GM18909 (cell line): ENCODE measurements around the gene CACNA2D4.
"Not testable (repeated sequence)": the region's sequence is repeated elsewhere in the genome, so short reads cannot be mapped to it uniquely, and the experiment has no call there.

Experiments
- ATAC-seq: cut with Tn5 transposase; IDR thresholded peaks from one replicate; pipeline ENCODE4 v1.9.1; 2021; ENCODE audit warnings: mild to moderate bottlenecking; ENCODE audit not compliant: unreplicated experiment, poor library complexity

CACNA2D4 gene

GRCh38 chr12:1823237-1823636, 95.2 kb downstream of the CACNA2D4 start:
- ATAC-seq = no peak

- no peak for ATAC-seq
Observed at GRCh38 chr12:1822699-1823098, 95.8 kb downstream of the CACNA2D4 start.

GRCh38 chr12:1821805-1822204, 96.6 kb downstream of the CACNA2D4 start:
- no peak for ATAC-seq

- no peak for ATAC-seq
Observed at GRCh38 chr12:1820896-1821291, 97.6 kb downstream of the CACNA2D4 start.

- ATAC-seq = no peak
Observed at GRCh38 chr12:1820191-1820895, 98.1 kb downstream of the CACNA2D4 start, which contains the start of gene LRTM2. Gene LRTM2, plus strand, starts transcription at chr12:1820565. Its CDS starts 7,584 bp downstream, at chr12:1828149.

- ATAC-seq = no peak
Observed at GRCh38 chr12:1819571-1819970, 98.9 kb downstream of the CACNA2D4 start.

GRCh38 chr12:1819050-1819449, 99.4 kb downstream of the CACNA2D4 start:
- no peak for ATAC-seq

- not testable (repeated sequence) for ATAC-seq
Observed at GRCh38 chr12:1817928-1818327, 100.5 kb downstream of the CACNA2D4 start.

GRCh38 chr12:1816730-1817348, 101.6 kb downstream of the CACNA2D4 start:
- ATAC-seq = no peak

- no peak for ATAC-seq
Observed at GRCh38 chr12:1815814-1816729, 102.4 kb downstream of the CACNA2D4 start.

- ATAC-seq = no peak
Observed at GRCh38 chr12:1815108-1815507, 103.3 kb downstream of the CACNA2D4 start.

- ATAC-seq = no peak
Observed at GRCh38 chr12:1814266-1814665, 104.2 kb downstream of the CACNA2D4 start.

- ATAC-seq = no peak
Observed at GRCh38 chr12:1812650-1813302, 105.7 kb downstream of the CACNA2D4 start.

GRCh38 chr12:1811948-1812291, 106.5 kb downstream of the CACNA2D4 start:
- no peak for ATAC-seq

- no peak for ATAC-seq
Observed at GRCh38 chr12:1811281-1811947, 107.0 kb downstream of the CACNA2D4 start.

- ATAC-seq = no peak
Observed at GRCh38 chr12:1810931-1811280, 107.5 kb downstream of the CACNA2D4 start.

GRCh38 chr12:1810201-1810930, 108.1 kb downstream of the CACNA2D4 start:
- no peak for ATAC-seq

GRCh38 chr12:1809591-1810190, 108.8 kb downstream of the CACNA2D4 start:
- no peak for ATAC-seq
